Raji (cell line): Measurements from ENCODE around the gene NPLOC4.

ENCODE experiments used
- POLR2A ChIP-seq: IDR thresholded peaks from 2 replicates; pipeline ENCODE4 v1.6.1; 2011; ENCODE audit warnings: low read depth, low read length, control low read depth; ENCODE audit not compliant: insufficient read depth

Gene NPLOC4

DNA sequence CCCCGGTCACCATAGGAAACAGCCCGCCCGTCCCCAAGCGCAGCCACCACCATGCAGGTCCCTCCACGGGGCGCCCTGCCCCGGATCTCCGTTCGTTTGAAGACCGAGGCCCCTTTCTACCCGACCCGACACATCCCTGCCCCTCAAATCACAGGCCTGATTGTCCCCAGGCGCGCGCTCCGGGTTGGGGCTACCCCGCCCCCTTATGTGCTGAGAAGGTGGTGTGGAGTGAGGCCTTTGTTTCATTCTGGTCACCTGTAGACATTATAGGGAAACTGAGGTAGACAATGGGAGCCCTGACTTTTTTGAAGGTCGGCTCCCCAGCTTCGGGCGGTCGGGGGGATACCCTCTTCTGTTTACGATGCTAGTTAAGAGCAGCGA, 123.5 kb downstream of the NPLOC4 start:
- TF ChIP-seq POLR2A, result peak; percentile 42; the same call in 1 of the 2 replicates

DNA sequence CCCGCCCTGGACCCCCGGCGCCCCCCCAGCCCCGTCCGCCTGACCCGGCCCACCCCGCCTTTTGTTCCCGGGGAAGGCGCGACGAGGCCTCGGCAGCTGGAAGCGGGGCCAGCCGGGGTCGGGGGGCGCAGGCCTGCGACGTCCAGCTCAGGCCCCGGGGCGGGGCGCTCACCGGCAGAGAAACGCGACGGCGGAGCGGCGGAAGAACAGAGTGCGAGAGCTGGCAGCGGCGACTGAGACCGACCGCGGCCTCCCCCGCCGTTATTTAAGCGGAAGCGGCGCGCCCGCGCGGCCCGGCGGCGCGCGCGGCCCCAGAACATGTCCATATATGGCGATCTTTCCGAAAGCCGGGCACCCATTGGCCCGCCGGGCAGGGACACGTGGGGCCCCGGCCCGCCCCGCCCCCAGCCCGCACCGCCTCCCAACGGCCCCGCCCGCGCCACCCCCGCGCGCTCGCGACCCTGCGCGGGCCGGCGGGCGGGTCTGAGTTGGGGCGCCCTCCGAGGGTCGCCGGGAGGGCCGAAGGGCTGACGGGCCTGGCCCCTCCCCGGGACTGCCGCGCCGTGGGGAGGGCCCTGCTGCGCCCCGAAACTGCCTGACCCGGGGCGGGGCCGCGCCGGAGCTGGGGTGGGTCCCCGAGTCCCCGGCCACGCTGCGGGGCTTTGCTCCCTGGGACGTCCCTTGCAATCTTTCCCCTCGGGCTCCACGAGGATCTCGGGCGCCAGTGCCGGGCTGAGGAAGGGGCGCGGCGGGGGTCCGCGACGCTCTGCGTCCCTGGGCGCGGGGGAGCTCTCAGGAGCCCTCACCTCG, 124.1 kb downstream of the NPLOC4 start, which contains the start of gene ACTG1:
Gene ACTG1, minus strand, starts transcription at position 238 of the 810 bp plus-strand sequence. CDS start 445 bp downstream, outside the sequence.
- peak; percentile 92 for TF ChIP-seq POLR2A

- peak; percentile 60 for TF ChIP-seq POLR2A
Observed at GRCh38 chr17:81511804-81512561, 124.9 kb downstream of the NPLOC4 start.

DNA sequence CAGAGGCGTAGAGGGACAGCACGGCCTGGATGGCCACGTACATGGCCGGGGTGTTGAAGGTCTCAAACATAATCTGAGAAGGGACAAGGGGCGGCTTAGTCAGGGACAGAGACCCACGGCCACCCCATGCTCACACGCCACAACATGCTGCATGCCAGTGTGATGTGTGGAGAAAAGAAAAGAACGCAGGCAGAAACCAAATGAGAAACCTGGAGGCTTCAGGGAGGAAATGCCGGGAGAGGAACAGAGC, 125.4 kb downstream of the NPLOC4 start:
- no peak for TF ChIP-seq POLR2A

- TF ChIP-seq POLR2A, result no peak; the same call in 1 of the 2 replicates
Observed at GRCh38 chr17:81510785-81511553, 125.9 kb downstream of the NPLOC4 start.

GRCh38 chr17:81509972-81510784, 126.7 kb downstream of the NPLOC4 start:
- TF ChIP-seq POLR2A, result 0 out of 2 replicates have a peak, but pooled peaks have one; percentile 11

DNA sequence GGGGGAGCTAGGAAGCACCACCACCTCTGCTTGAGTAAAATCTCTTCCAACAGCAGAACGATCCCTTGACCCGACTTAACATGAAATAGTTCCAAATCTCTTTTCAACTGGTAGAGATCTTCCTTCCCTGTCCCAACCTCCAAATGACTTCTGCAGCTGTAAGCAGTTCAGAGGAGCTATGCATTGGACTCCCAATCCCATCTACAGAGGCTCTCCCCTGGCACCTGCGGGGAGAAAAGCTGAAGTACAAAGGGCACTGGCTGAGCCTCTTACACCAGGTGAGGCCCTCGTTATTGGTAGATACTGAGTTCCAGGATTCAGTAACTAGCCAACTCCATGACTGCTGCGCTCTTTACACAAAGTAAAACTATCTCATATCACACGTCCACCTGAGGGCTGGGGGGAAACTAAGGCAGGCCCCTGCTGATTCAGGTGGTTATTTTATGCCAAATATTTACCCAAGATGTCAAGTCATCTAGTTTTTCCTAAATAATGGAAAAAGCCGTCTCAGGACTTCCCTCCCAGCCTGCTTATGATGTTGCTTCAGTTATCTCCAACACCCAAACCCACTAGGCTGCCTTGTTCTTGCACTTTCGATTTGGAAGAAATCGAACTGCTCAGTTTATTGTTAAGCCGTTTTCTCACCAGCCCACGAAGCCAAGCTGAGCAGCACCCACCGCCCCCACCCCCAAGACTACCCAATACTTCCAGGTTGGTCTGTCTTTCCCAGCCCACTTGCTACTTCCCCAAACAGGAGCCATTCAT, 127.5 kb downstream of the NPLOC4 start:
- peak; percentile 33; the same call in 1 of the 2 replicates for TF ChIP-seq POLR2A

- TF ChIP-seq POLR2A, result peak; percentile 14; the same call in 1 of the 2 replicates
Observed at GRCh38 chr17:81508639-81509206, 128.2 kb downstream of the NPLOC4 start.
